WTC11 (cell line): ENCODE data around the gene SLC44A1. TPM values are rescaled to one million over a fixed set of nuclear protein-coding genes. Genes with fewer than 3 reads are reported as not detected.

Source experiments
- ATAC-seq: fragments of 200-7000 bp; cut with Tn5 transposase; 2 replicates; pipeline ENCODE4 v1.10.0; 2021; ENCODE audit warnings: mild to moderate bottlenecking, moderate library complexity
- CTCF ChIA-PET: fragments of 300-600 bp; sonication (Branson Sonifier 250); formaldehyde crosslinking; loops from one replicate; lab custom pipeline; 2021; ENCODE audit warnings: antibody characterized with exemption; lab: Charles Lee
- POLR2A ChIA-PET: fragments of 350-600 bp; sonication (Branson Sonifier 250); formaldehyde crosslinking; loops from one replicate; lab custom pipeline; 2021; ENCODE audit warnings: antibody characterized with exemption; lab: Charles Lee
- DNase-seq: peaks from one replicate; pipeline ENCODE4 v3.0.0; 2021; ENCODE audit warnings: low spot score
- H3K27ac Mint-ChIP-seq: 2 replicates; pipeline ENCODE4 v1.8.0; 2021; ENCODE audit warnings: mixed read lengths
- H3K27me3 Mint-ChIP-seq: 2 replicates; pipeline ENCODE4 v1.8.0; 2021; ENCODE audit warnings: low read depth, mild to moderate bottlenecking, moderate library complexity, mixed read lengths
- H3K36me3 Mint-ChIP-seq: 2 replicates; pipeline ENCODE4 v1.8.0; 2021; ENCODE audit warnings: mixed read lengths
- H3K4me1 Mint-ChIP-seq: 2 replicates; pipeline ENCODE4 v1.8.0; 2022; ENCODE audit warnings: mixed read lengths
- H3K4me3 Mint-ChIP-seq: 2 replicates; pipeline ENCODE4 v1.8.0; 2021; ENCODE audit warnings: mild to moderate bottlenecking, moderate library complexity, mixed read lengths
- H3K9me3 Mint-ChIP-seq: 2 replicates; pipeline ENCODE4 v1.8.0; 2021; ENCODE audit warnings: mixed read lengths
- ATF1 ChIP-seq: sonication (generic); formaldehyde crosslinking; IDR thresholded peaks from 2 replicates; pipeline ENCODE4 v1.8.1; 2023; ENCODE audit warnings: mild to moderate bottlenecking, moderate library complexity, missing genetic modification reagents
- CREM ChIP-seq: sonication (generic); formaldehyde crosslinking; IDR thresholded peaks from 2 replicates; pipeline ENCODE4 v1.8.1; 2022; ENCODE audit warnings: mild to moderate bottlenecking, missing genetic modification reagents, moderate library complexity
- ELF4 ChIP-seq: sonication (generic); formaldehyde crosslinking; IDR thresholded peaks from 2 replicates; pipeline ENCODE4 v1.8.1; 2022; ENCODE audit warnings: low read depth, mild to moderate bottlenecking, moderate library complexity, missing genetic modification reagents
- ETV6 ChIP-seq: sonication (generic); formaldehyde crosslinking; IDR thresholded peaks from 2 replicates; pipeline ENCODE4 v1.8.1; 2022; ENCODE audit warnings: mild to moderate bottlenecking, missing genetic modification reagents
- JUN ChIP-seq: sonication (generic); formaldehyde crosslinking; IDR thresholded peaks from 2 replicates; pipeline ENCODE4 v1.8.0; 2023; ENCODE audit warnings: mild to moderate bottlenecking, missing genetic modification reagents
- MYBL2 ChIP-seq: sonication (generic); formaldehyde crosslinking; IDR thresholded peaks from 2 replicates; pipeline ENCODE4 v1.8.1; 2023; ENCODE audit warnings: mild to moderate bottlenecking, moderate library complexity, missing genetic modification reagents
- NFATC4 ChIP-seq: fragments of 250-450 bp; sonication (Bioruptor Pico); IDR thresholded peaks from 2 replicates; pipeline ENCODE4 v1.9.0; 2021; ENCODE audit warnings: mild to moderate bottlenecking
- NR1H2 ChIP-seq: sonication (generic); formaldehyde crosslinking; IDR thresholded peaks from 2 replicates; pipeline ENCODE4 v1.9.0; 2021; ENCODE audit warnings: mild to moderate bottlenecking, moderate library complexity, missing genetic modification reagents
- NR2C2 ChIP-seq: sonication (generic); formaldehyde crosslinking; IDR thresholded peaks from 2 replicates; pipeline ENCODE4 v1.8.0; 2022; ENCODE audit warnings: mild to moderate bottlenecking, missing genetic modification reagents
- PRRX2 ChIP-seq: fragments of 250-450 bp; sonication (Bioruptor Pico); IDR thresholded peaks from 2 replicates; pipeline ENCODE4 v1.8.0; 2021; ENCODE audit warnings: mild to moderate bottlenecking
- TP53 ChIP-seq: sonication (generic); formaldehyde crosslinking; IDR thresholded peaks from 2 replicates; pipeline ENCODE4 v1.8.1; 2023; ENCODE audit warnings: mild to moderate bottlenecking, missing genetic modification reagents
- ZNF263 ChIP-seq: sonication (generic); formaldehyde crosslinking; IDR thresholded peaks from 2 replicates; pipeline ENCODE4 v1.8.1; 2022; ENCODE audit warnings: low read depth, mild to moderate bottlenecking, moderate library complexity, missing genetic modification reagents
- total RNA-seq: library from RNA; stranded (reverse); gene quantifications from 3 replicates; pipeline ENCODE4 v1.2.3, GENCODE V29; 2021
- TF ChIP-seq, protein P1 (sequence below): sonication (generic); formaldehyde crosslinking; IDR thresholded peaks from 2 replicates; pipeline ENCODE4 v1.8.0; 2022; ENCODE audit warnings: mild to moderate bottlenecking, missing genetic modification reagents
- TF ChIP-seq, protein P2 (sequence below): fragments of 250-450 bp; sonication (Bioruptor Pico); conservative IDR thresholded peaks from 2 replicates; pipeline ENCODE4 v1.9.0; 2021; ENCODE audit warnings: mild to moderate bottlenecking
- TF ChIP-seq, protein P3 (sequence below): sonication (generic); formaldehyde crosslinking; IDR thresholded peaks from 2 replicates; pipeline ENCODE4 v1.8.1; 2022; ENCODE audit warnings: low read depth, missing genetic modification reagents, borderline replicate concordance
- TF ChIP-seq, protein P4 (sequence below): fragments of 200-600 bp; IDR thresholded peaks from 2 replicates; pipeline ENCODE4 v1.8.0; 2022; ENCODE audit warnings: antibody characterized with exemption
- TF ChIP-seq, protein P5 (sequence below): sonication (generic); formaldehyde crosslinking; IDR thresholded peaks from 2 replicates; pipeline ENCODE4 v1.8.0; 2023; ENCODE audit warnings: mild to moderate bottlenecking, missing genetic modification reagents
- TF ChIP-seq, protein P6 (sequence below): sonication (generic); formaldehyde crosslinking; IDR thresholded peaks from 2 replicates; pipeline ENCODE4 v1.8.1; 2022; ENCODE audit warnings: mild to moderate bottlenecking, moderate library complexity, missing genetic modification reagents

Gene SLC44A1
- total RNA-seq, 1 experiment from 2014 or later, result 48.9 TPM

DNA sequence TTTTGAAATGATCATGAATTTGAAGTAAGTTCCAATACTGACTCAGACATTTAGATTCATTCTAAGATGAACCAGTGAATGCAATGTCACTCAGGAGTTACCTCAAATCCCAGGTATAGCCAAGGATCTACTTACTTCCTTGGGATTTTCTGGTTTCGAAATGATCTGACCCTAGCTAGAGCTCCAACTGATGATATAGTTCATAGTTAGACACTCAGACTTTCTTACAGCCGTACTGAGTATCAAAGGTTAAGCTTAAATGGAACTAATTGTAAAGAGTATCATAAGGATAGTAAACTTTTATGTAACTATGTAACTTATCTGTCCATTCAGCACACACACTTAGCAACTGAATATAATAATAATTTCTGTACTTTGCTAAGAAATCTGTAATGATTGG, 119.4 kb downstream of the SLC44A1 start:
- Mint-ChIP-seq H3K36me3 (peaks cover 13% of the 10 kb centered on the region), H3K27me3 (no peaks in the 10 kb centered on the region), H3K27ac (no peak overlapping the region), H3K4me1 (peaks cover 3% of the 10 kb centered on the region; the same call in 1 of the 2 replicates), H3K9me3 (no peaks in the 10 kb centered on the region)
- DNase-seq (no peak), ATAC-seq (no peak)
- CTCF ChIA-PET, result no interaction called here
- POLR2A ChIA-PET, result no interaction called here
- no peak for TF ChIP-seq ZNF263 (CRISPR knock-in tag)
- no peak for TF ChIP-seq MYBL2
- TF ChIP-seq, protein P1, sequence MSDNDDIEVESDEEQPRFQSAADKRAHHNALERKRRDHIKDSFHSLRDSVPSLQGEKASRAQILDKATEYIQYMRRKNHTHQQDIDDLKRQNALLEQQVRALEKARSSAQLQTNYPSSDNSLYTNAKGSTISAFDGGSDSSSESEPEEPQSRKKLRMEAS (CRISPR knock-in tag), result no peak
- no peak for TF ChIP-seq NR2C2 (CRISPR knock-in tag)
- TF ChIP-seq NR1H2, result no peak
- TF ChIP-seq, protein P2, sequence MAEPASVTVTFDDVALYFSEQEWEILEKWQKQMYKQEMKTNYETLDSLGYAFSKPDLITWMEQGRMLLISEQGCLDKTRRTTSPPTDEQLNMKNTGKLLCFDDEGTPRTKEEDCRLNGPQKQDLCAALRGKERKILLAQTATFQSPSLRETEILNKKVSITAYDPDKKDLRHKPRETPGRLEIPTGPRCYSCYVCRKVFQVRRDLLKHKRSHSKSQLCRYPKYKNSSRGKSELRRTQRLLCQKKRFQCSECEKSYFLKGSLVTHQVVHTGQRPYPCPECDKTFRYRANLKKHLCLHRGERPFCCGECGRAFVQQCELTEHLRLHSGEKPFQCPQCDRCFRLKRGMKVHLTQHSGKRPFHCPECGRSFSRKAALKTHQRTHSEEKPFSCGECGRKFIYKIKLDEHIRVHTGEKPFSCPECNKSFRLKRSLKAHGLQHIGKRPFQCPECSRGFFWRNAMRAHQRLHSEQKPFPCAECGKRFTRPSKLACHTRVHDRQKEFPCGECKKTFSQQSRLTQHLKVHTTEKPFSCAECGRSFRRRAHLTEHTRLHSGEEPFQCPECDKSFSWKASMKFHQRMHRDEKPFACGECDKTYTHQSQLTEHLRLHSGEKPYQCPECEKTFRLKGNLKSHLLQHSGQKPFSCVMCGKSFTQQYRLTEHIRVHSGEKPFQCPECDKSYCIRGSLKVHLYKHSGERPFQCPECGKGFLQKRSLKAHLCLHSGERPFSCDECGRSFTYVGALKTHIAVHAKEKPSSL, result no peak
- no peak for TF ChIP-seq ETV6
- TF ChIP-seq, protein P3, sequence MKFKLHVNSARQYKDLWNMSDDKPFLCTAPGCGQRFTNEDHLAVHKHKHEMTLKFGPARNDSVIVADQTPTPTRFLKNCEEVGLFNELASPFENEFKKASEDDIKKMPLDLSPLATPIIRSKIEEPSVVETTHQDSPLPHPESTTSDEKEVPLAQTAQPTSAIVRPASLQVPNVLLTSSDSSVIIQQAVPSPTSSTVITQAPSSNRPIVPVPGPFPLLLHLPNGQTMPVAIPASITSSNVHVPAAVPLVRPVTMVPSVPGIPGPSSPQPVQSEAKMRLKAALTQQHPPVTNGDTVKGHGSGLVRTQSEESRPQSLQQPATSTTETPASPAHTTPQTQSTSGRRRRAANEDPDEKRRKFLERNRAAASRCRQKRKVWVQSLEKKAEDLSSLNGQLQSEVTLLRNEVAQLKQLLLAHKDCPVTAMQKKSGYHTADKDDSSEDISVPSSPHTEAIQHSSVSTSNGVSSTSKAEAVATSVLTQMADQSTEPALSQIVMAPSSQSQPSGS (CRISPR knock-in tag), result no peak
- no peak for TF ChIP-seq ATF1
- TF ChIP-seq PRRX2 (CRISPR knock-in tag), result no peak
- TF ChIP-seq, protein P4, sequence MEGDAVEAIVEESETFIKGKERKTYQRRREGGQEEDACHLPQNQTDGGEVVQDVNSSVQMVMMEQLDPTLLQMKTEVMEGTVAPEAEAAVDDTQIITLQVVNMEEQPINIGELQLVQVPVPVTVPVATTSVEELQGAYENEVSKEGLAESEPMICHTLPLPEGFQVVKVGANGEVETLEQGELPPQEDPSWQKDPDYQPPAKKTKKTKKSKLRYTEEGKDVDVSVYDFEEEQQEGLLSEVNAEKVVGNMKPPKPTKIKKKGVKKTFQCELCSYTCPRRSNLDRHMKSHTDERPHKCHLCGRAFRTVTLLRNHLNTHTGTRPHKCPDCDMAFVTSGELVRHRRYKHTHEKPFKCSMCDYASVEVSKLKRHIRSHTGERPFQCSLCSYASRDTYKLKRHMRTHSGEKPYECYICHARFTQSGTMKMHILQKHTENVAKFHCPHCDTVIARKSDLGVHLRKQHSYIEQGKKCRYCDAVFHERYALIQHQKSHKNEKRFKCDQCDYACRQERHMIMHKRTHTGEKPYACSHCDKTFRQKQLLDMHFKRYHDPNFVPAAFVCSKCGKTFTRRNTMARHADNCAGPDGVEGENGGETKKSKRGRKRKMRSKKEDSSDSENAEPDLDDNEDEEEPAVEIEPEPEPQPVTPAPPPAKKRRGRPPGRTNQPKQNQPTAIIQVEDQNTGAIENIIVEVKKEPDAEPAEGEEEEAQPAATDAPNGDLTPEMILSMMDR, result no peak
- TF ChIP-seq NFATC4 (CRISPR knock-in tag), result no peak
- TF ChIP-seq, protein P5, sequence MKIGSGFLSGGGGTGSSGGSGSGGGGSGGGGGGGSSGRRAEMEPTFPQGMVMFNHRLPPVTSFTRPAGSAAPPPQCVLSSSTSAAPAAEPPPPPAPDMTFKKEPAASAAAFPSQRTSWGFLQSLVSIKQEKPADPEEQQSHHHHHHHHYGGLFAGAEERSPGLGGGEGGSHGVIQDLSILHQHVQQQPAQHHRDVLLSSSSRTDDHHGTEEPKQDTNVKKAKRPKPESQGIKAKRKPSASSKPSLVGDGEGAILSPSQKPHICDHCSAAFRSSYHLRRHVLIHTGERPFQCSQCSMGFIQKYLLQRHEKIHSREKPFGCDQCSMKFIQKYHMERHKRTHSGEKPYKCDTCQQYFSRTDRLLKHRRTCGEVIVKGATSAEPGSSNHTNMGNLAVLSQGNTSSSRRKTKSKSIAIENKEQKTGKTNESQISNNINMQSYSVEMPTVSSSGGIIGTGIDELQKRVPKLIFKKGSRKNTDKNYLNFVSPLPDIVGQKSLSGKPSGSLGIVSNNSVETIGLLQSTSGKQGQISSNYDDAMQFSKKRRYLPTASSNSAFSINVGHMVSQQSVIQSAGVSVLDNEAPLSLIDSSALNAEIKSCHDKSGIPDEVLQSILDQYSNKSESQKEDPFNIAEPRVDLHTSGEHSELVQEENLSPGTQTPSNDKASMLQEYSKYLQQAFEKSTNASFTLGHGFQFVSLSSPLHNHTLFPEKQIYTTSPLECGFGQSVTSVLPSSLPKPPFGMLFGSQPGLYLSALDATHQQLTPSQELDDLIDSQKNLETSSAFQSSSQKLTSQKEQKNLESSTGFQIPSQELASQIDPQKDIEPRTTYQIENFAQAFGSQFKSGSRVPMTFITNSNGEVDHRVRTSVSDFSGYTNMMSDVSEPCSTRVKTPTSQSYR (CRISPR knock-in tag), result no peak
- no peak for TF ChIP-seq CREM (CRISPR knock-in tag)
- no peak for TF ChIP-seq JUN (CRISPR knock-in tag)
- TF ChIP-seq, protein P6, sequence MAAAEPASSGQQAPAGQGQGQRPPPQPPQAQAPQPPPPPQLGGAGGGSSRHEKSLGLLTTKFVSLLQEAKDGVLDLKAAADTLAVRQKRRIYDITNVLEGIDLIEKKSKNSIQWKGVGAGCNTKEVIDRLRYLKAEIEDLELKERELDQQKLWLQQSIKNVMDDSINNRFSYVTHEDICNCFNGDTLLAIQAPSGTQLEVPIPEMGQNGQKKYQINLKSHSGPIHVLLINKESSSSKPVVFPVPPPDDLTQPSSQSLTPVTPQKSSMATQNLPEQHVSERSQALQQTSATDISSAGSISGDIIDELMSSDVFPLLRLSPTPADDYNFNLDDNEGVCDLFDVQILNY (CRISPR knock-in tag), result no peak
- TF ChIP-seq ELF4 (CRISPR knock-in tag), result no peak
- no peak for TF ChIP-seq TP53 (CRISPR knock-in tag)
- TF ChIP-seq, all 79 proteins: peak for 0
- no peak overlapping the region for H3K4me3 Mint-ChIP-seq
